Suprapubic skin (tissue), 4 donors: Measurements from ENCODE around the gene HOXC9. TPM values are rescaled to one million over a fixed set of nuclear protein-coding genes. Genes with fewer than 3 reads are reported as not detected.

Source experiments
- DNase-seq, 2 donors: peaks; one replicate each; pipeline ENCODE4 v3.0.0-alpha.2; 2019; ENCODE audit warnings: low spot score in 2 of 2
- H3K27ac ChIP-seq: fragments of 200-600 bp; sonication (generic); one replicate; pipeline ENCODE4 v1.5.1; 2019
- H3K27me3 ChIP-seq: fragments of 200-600 bp; sonication (generic); one replicate; pipeline ENCODE4 v1.5.1; 2019
- H3K36me3 ChIP-seq: fragments of 200-600 bp; sonication (generic); one replicate; pipeline ENCODE4 v1.5.1; 2019
- H3K4me1 ChIP-seq: fragments of 200-600 bp; sonication (generic); one replicate; pipeline ENCODE4 v1.5.1; 2019
- H3K4me3 ChIP-seq: fragments of 200-600 bp; sonication (generic); one replicate; pipeline ENCODE4 v1.5.1; 2019; ENCODE audit warnings: mild to moderate bottlenecking
- H3K9me3 ChIP-seq: fragments of 200-600 bp; sonication (generic); one replicate; pipeline ENCODE4 v1.5.1; 2019
- CTCF ChIP-seq, 2 donors: fragments of 200-600 bp in 1 of 2; fragments of 450-650 bp in 1 of 2; sonication (generic) in 1 of 2; IDR thresholded peaks; one replicate each; pipeline ENCODE4 v1.5.1; 2016 to 2019; ENCODE audit warnings: antibody characterized with exemption in 2 of 2, mild to moderate bottlenecking in 1 of 2, moderate library complexity in 1 of 2
- EP300 ChIP-seq: sonication (generic); formaldehyde crosslinking; IDR thresholded peaks from one replicate; pipeline ENCODE4 v1.6.1; 2017; ENCODE audit warnings: antibody characterized with exemption
- POLR2A ChIP-seq, 2 donors: fragments of 450-650 bp; IDR thresholded peaks; one replicate each; pipeline ENCODE4 v1.6.1; 2017; ENCODE audit warnings: antibody characterized with exemption in 2 of 2, mild to moderate bottlenecking in 2 of 2, moderate library complexity in 2 of 2
- POLR2AphosphoS5 ChIP-seq, 3 donors: sonication (generic); formaldehyde crosslinking; IDR thresholded peaks; one replicate each; pipeline ENCODE4 v1.6.1; 2017; ENCODE audit warnings: antibody characterized with exemption in 3 of 3
- WGBS: methylation state at CpG from one replicate; pipeline ENCODE4 v1.1.5; 2018; 5-methylcytosine and 5-hydroxymethylcytosine counted together
- total RNA-seq, 4 donors: library from RNA; depleted of rRNA; stranded (reverse); fragments of >200 nt; gene quantifications; one replicate each; pipeline ENCODE4 v1.1.0, GENCODE V29; 2016

Gene HOXC9
- total RNA-seq, 4 donors from 2014 or later = 4.9 to 12.2 (median 6.1) TPM

GRCh38 chr12:54014377-54015017 is 14.5 kb downstream of the HOXC9 start:
- peak in 1 of 3 donors; percentile 9 for TF ChIP-seq POLR2AphosphoS5 (IDR thresholded peaks at IDR 0.05)
- TF ChIP-seq POLR2A (IDR thresholded peaks at IDR 0.05) = no peak
- WGBS = 41% methylated on average over 34 of the region's 36 CpGs
- Histone ChIP-seq H3K27me3 (peaks cover 17% of the 10 kb centered on the region), H3K9me3 (no peaks in the 10 kb centered on the region), H3K4me1 (peaks cover 73% of the 10 kb centered on the region), H3K4me3 (peak overlapping the region; percentile 36), H3K36me3 (no peaks in the 10 kb centered on the region), H3K27ac (peak overlapping the region; percentile 98)
- no peak for DNase-seq

- Histone ChIP-seq H3K4me3 (peak overlapping the region; percentile 36), H3K36me3 (no peaks in the 10 kb centered on the region), H3K27me3 (peaks cover 17% of the 10 kb centered on the region), H3K27ac (peak overlapping the region; percentile 98), H3K4me1 (peaks cover 75% of the 10 kb centered on the region), H3K9me3 (no peaks in the 10 kb centered on the region)
- WGBS = 67% methylated on average over 23 of the region's 23 CpGs
- DNase-seq = no peak
- TF ChIP-seq POLR2AphosphoS5 (IDR thresholded peaks at IDR 0.05) (no peak), EP300 (no peak), CTCF (IDR thresholded peaks at IDR 0.05) (no peak), POLR2A (IDR thresholded peaks at IDR 0.05) (no peak)
Observed at GRCh38 chr12:54015018-54015931, 15.3 kb downstream of the HOXC9 start.

- H3K36me3 ChIP-seq = no peaks in the 10 kb centered on the region
- WGBS = 12% methylated on average over 3 of the region's 3 CpGs
- H3K27ac ChIP-seq = peak overlapping the region; percentile 98
- no peaks in the 10 kb centered on the region for H3K9me3 ChIP-seq
- TF ChIP-seq POLR2A (IDR thresholded peaks at IDR 0.05) (no peak), EP300 (no peak), CTCF (IDR thresholded peaks at IDR 0.05) (no peak), POLR2AphosphoS5 (IDR thresholded peaks at IDR 0.05) (no peak)
- H3K27me3 ChIP-seq = peaks cover 18% of the 10 kb centered on the region
- no peak for DNase-seq
- H3K4me1 ChIP-seq = peaks cover 78% of the 10 kb centered on the region
- peak overlapping the region; percentile 78 for H3K4me3 ChIP-seq
Observed at GRCh38 chr12:54016051-54016450, 16.1 kb downstream of the HOXC9 start.

- Histone ChIP-seq H3K27me3 (peaks cover 20% of the 10 kb centered on the region), H3K4me1 (peaks cover 79% of the 10 kb centered on the region), H3K4me3 (peak overlapping the region; percentile 78), H3K9me3 (no peaks in the 10 kb centered on the region), H3K36me3 (no peaks in the 10 kb centered on the region), H3K27ac (peak overlapping the region; percentile 98)
- TF ChIP-seq CTCF (IDR thresholded peaks at IDR 0.05) = no peak
- no peak for TF ChIP-seq EP300
- TF ChIP-seq POLR2A (IDR thresholded peaks at IDR 0.05) = no peak
- TF ChIP-seq POLR2AphosphoS5 (IDR thresholded peaks at IDR 0.05) = no peak
- 1% methylated on average over 25 of the region's 25 CpGs for WGBS
- no peak for DNase-seq
Observed at GRCh38 chr12:54016478-54016964, 16.6 kb downstream of the HOXC9 start.

- Histone ChIP-seq H3K9me3 (no peaks in the 10 kb centered on the region), H3K36me3 (no peaks in the 10 kb centered on the region), H3K4me3 (peak overlapping the region; percentile 78), H3K4me1 (peaks cover 82% of the 10 kb centered on the region), H3K27ac (peak overlapping the region; percentile 98), H3K27me3 (peaks cover 20% of the 10 kb centered on the region)
- DNase-seq = no peak
- TF ChIP-seq POLR2AphosphoS5 (IDR thresholded peaks at IDR 0.05) = no peak
- no peak for TF ChIP-seq CTCF (IDR thresholded peaks at IDR 0.05)
- no peak for TF ChIP-seq EP300
- TF ChIP-seq POLR2A (IDR thresholded peaks at IDR 0.05) = no peak
- 2% methylated on average over 24 of the region's 24 CpGs for WGBS
Observed at GRCh38 chr12:54017027-54017788, 17.2 kb downstream of the HOXC9 start.
